Measurements from ENCODE around the gene MOV10L1.

GRCh38 chr22:50193621-50194020 is 103.8 kb downstream of the MOV10L1 start:
- TF ChIP-seq CTCF (IDR thresholded peaks at IDR 0.05; ENCODE audit: low read length) (no peak), EZH2 (optimal IDR thresholded peaks at IDR 0.05; ENCODE audit: low read depth, low read length) (no peak)

All from MM.1S (cell line).